Neuronal stem cell (in vitro differentiated cells): ENCODE measurements around the gene NPDC1.

Experiments used
- DNase-seq: peaks from one replicate; pipeline ENCODE4 v3.0.0-alpha.2; 2013; ENCODE audit warnings: low spot score
- H2AFZ ChIP-seq: one replicate; pipeline ENCODE4 v1.6.1; 2013; ENCODE audit warnings: mild to moderate bottlenecking, low read length, inconsistent platforms
- H2AK5ac ChIP-seq: 2 replicates; pipeline ENCODE4 v1.6.1; 2013; ENCODE audit warnings: low read depth, mild to moderate bottlenecking, inconsistent platforms, low read length, moderate library complexity, mixed read lengths
- H2BK120ac ChIP-seq: 2 replicates; pipeline ENCODE4 v1.6.1; 2013; ENCODE audit warnings: low read depth, mild to moderate bottlenecking, inconsistent platforms, low read length, moderate library complexity, mixed read lengths
- H2BK12ac ChIP-seq: one replicate; pipeline ENCODE4 v1.6.1; 2013; ENCODE audit warnings: low read length, inconsistent platforms
- H2BK15ac ChIP-seq: 2 replicates; pipeline ENCODE4 v1.6.1; 2013; ENCODE audit warnings: mild to moderate bottlenecking, low read length, inconsistent platforms, mixed read lengths
- H2BK5ac ChIP-seq: one replicate; pipeline ENCODE4 v1.6.1; 2013; ENCODE audit warnings: inconsistent platforms, mild to moderate bottlenecking, low read length, moderate library complexity
- H3K14ac ChIP-seq: one replicate; pipeline ENCODE4 v1.6.1; 2013; ENCODE audit warnings: low read length, inconsistent platforms
- H3K18ac ChIP-seq: 2 replicates; pipeline ENCODE4 v1.6.1; 2013; ENCODE audit warnings: low read length, inconsistent platforms
- H3K23ac ChIP-seq: 2 replicates; pipeline ENCODE4 v1.6.1; 2013; ENCODE audit warnings: low read depth, mild to moderate bottlenecking, mixed read lengths, low read length, inconsistent platforms; ENCODE audit not compliant: poor library complexity
- H3K27ac ChIP-seq: replicated peaks from 3 replicates; pipeline ENCODE4 v1.5.1; 2013; ENCODE audit warnings: low read length, inconsistent platforms
- H3K27me3 ChIP-seq, 3 experiments: 2 replicates each; pipeline ENCODE4 v1.6.1; 2013; ENCODE audit warnings: low read length in 3 of 3, mild to moderate bottlenecking in 2 of 3, inconsistent platforms in 1 of 3, low read depth in 1 of 3, mixed read lengths in 1 of 3, moderate library complexity in 1 of 3; ENCODE audit not compliant: control insufficient read depth in 3 of 3, insufficient read depth in 3 of 3
- H3K36me3 ChIP-seq, 2 donors: replicated peaks in 1 of 2; 2 replicates each; pipeline ENCODE4 v1.6.1; 2013; ENCODE audit warnings: low read length in 2 of 2; ENCODE audit not compliant: control insufficient read depth in 2 of 2, insufficient read depth in 2 of 2
- H3K4ac ChIP-seq: 2 replicates; pipeline ENCODE4 v1.6.1; 2013; ENCODE audit warnings: inconsistent platforms, mild to moderate bottlenecking, low read length, moderate library complexity
- H3K4me1 ChIP-seq, 2 donors: 1 replicate in 1 of 2; 2 replicates in 1 of 2; pipeline ENCODE4 v1.6.1; 2013; ENCODE audit warnings: low read length in 2 of 2, low read depth in 1 of 2; ENCODE audit not compliant: control insufficient read depth in 2 of 2, insufficient read depth in 1 of 2
- H3K4me2 ChIP-seq: one replicate; pipeline ENCODE4 v1.6.1; 2013; ENCODE audit warnings: mild to moderate bottlenecking, low read length, inconsistent platforms; ENCODE audit not compliant: insufficient read depth, poor library complexity, severe bottlenecking
- H3K4me3 ChIP-seq, 2 donors: 2 replicates each; pipeline ENCODE4 v1.5.1; 2013; ENCODE audit warnings: low read length in 2 of 2, mild to moderate bottlenecking in 2 of 2, inconsistent platforms in 1 of 2, moderate library complexity in 1 of 2
- H3K79me1 ChIP-seq: one replicate; pipeline ENCODE4 v1.6.1; 2013; ENCODE audit warnings: low read depth, mild to moderate bottlenecking, inconsistent platforms, low read length, moderate library complexity
- H3K9ac ChIP-seq: one replicate; pipeline ENCODE4 v1.6.1; 2013; ENCODE audit warnings: mild to moderate bottlenecking, low read depth, low read length, inconsistent platforms; ENCODE audit not compliant: poor library complexity
- H3K9me3 ChIP-seq, 2 donors: replicated peaks in 1 of 2; 2 replicates each; pipeline versions ENCODE3 to v1.6.1; 2013; ENCODE audit warnings: low read length in 2 of 2, mild to moderate bottlenecking in 2 of 2, inconsistent platforms in 1 of 2, low read depth in 1 of 2, mixed read lengths in 1 of 2, moderate library complexity in 1 of 2; ENCODE audit not compliant: control insufficient read depth in 2 of 2, insufficient read depth in 1 of 2
- H4K8ac ChIP-seq: one replicate; pipeline ENCODE4 v1.6.1; 2013; ENCODE audit warnings: low read depth, mild to moderate bottlenecking, inconsistent platforms, low read length, moderate library complexity
- H4K91ac ChIP-seq: one replicate; pipeline ENCODE4 v1.6.1; 2013; ENCODE audit warnings: low read length, low read depth, mild to moderate bottlenecking, inconsistent platforms; ENCODE audit not compliant: poor library complexity
- WGBS, 2 donors: extraction: QIAGEN DNeasy Blood & Tissue Kit; methylation state at CpG; one replicate each; pipeline ENCODE4 v1.1.7; 2013; ENCODE audit warnings: missing lambda C conversion rate in 2 of 2, mixed read lengths in 1 of 2; ENCODE audit not compliant: insufficient read length in 2 of 2, insufficient replicate concordance in 1 of 2; ENCODE audit errors: extremely low coverage in 2 of 2; 5-methylcytosine and 5-hydroxymethylcytosine counted together

Gene NPDC1

DNA sequence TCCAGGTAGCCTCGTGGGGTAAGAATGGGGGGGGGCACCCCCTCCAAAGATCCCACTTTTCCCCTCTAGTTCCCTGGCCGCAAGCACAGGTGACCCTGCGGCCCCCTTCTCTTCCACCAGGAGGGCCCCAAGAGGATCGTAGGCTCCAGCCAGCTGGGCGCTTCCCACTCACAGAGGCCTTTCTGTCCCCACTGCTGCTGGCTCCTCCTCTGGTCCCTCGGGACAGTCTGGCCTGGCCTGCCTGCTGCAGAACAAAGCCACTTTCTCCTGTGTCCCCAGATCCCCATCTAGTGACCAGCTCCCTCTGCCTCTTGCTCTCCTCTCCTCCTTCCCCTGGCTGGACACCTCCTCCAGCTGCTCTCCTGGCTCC lies 24.9 kb upstream of the NPDC1 start:
- peak overlapping the region; percentile 90 for H2BK5ac ChIP-seq
- H3K4me3 ChIP-seq: peak overlapping the region; percentile 67 to 75
- peak overlapping the region; percentile 85 for H3K23ac ChIP-seq
- peak overlapping the region; percentile 91 for H3K4me2 ChIP-seq
- peak overlapping the region; percentile 1 for H3K14ac ChIP-seq
- no CpG with 5 or more reads among the region's 6 CpGs for WGBS, 2 donors
- H3K4me1 ChIP-seq: peaks cover 15% of the 10 kb centered on the region in 2 donors
- H2BK15ac ChIP-seq: peak overlapping the region; percentile 98
- H3K18ac ChIP-seq: peak overlapping the region; percentile 95
- peak overlapping the region; percentile 35 for H2BK120ac ChIP-seq
- no peak for DNase-seq
- peak overlapping the region; percentile 76 for H4K8ac ChIP-seq
- peaks cover 0 to 8% of the 10 kb centered on the region in 2 donors for H3K36me3 ChIP-seq
- H3K9me3 ChIP-seq: peaks cover 0 to 2% of the 10 kb centered on the region in 2 donors
- H2AK5ac ChIP-seq: peak overlapping the region; percentile 88
- peak overlapping the region; percentile 19 for H3K27ac ChIP-seq
- H4K91ac ChIP-seq: peak overlapping the region; percentile 11
- peaks cover 9% of the 10 kb centered on the region for H3K79me1 ChIP-seq
- peak overlapping the region; percentile 70 for H3K9ac ChIP-seq
- H2AFZ ChIP-seq: peak overlapping the region; percentile 94
- peak overlapping the region; percentile 82 for H2BK12ac ChIP-seq
- H3K4ac ChIP-seq: no peak overlapping the region
- peaks cover 3 to 20% (median 20%) of the 10 kb centered on the region in 3 experiments for H3K27me3 ChIP-seq

DNA sequence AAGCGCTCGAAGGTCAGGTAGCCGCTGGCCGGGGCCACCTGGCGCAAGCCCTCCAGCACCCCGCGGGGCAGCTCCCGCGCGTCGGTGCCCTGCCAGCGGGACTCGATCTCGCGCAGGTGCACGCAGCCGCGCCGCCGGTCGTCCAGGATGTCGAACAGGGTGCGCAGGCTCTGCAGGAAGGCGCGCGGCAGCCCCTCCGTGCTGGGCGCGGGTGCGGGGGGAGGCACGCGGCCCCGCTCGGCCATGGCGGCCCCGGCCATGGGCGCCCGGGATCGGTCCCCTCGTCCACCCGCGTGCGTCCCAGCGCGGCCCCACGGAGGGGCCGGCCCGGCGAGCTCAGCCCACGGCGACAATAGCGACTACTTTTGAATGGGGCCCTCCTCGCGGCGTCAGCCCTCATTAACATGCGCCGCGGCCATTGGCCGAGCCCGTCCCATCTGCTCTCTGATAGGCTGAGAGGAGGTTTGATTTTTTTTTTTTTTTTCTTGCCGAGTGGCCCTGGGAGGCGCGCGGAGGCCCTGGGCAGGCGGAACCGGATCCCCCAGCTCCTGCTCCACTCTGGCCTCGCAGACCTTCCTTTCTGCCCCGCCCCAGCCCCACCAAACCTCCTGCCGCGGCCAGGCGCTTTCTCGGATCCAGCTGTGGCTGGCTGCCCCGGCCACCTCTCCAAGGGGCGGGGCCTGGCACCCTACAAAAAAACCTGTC lies 24.4 kb upstream of the NPDC1 start, which contains the start of gene SAPCD2:
Gene SAPCD2, minus strand, starts transcription at position 357 of the 705 bp plus-strand sequence. Its CDS starts 97 bp downstream, at position 260.
- H3K79me1 ChIP-seq: peaks cover 9% of the 10 kb centered on the region
- peak; percentile 86 for DNase-seq
- no peak within 1 kb of the TSS for H3K4ac ChIP-seq
- peak within 1 kb of the TSS; percentile 91 for H3K9ac ChIP-seq
- H4K8ac ChIP-seq: peak within 1 kb of the TSS; percentile 76
- peaks cover 0 to 13% of the 10 kb centered on the region in 2 donors for H3K36me3 ChIP-seq
- H4K91ac ChIP-seq: peak within 1 kb of the TSS; percentile 72
- peak within 1 kb of the TSS; percentile 75 to 87 for H3K4me3 ChIP-seq
- H2AFZ ChIP-seq: peak within 1 kb of the TSS; percentile 94
- WGBS, 2 donors: no CpG with 5 or more reads among the region's 74 CpGs
- H2AK5ac ChIP-seq: peak within 1 kb of the TSS; percentile 90
- peak within 1 kb of the TSS; percentile 82 for H2BK12ac ChIP-seq
- H2BK15ac ChIP-seq: peak within 1 kb of the TSS; percentile 98
- H3K4me1 ChIP-seq: peaks cover 15% of the 10 kb centered on the region in 2 donors
- H3K14ac ChIP-seq: peak within 1 kb of the TSS; percentile 38
- peak within 1 kb of the TSS; percentile 85 for H3K23ac ChIP-seq
- H3K27ac ChIP-seq: peak within 1 kb of the TSS; percentile 19
- H2BK5ac ChIP-seq: peak within 1 kb of the TSS; percentile 90
- H3K4me2 ChIP-seq: peak within 1 kb of the TSS; percentile 93
- H3K27me3 ChIP-seq: peaks cover 3 to 18% (median 18%) of the 10 kb centered on the region in 3 experiments
- peak within 1 kb of the TSS; percentile 95 for H3K18ac ChIP-seq
- H2BK120ac ChIP-seq: peak within 1 kb of the TSS; percentile 87
- peaks cover 0 to 2% of the 10 kb centered on the region in 2 donors for H3K9me3 ChIP-seq

DNA sequence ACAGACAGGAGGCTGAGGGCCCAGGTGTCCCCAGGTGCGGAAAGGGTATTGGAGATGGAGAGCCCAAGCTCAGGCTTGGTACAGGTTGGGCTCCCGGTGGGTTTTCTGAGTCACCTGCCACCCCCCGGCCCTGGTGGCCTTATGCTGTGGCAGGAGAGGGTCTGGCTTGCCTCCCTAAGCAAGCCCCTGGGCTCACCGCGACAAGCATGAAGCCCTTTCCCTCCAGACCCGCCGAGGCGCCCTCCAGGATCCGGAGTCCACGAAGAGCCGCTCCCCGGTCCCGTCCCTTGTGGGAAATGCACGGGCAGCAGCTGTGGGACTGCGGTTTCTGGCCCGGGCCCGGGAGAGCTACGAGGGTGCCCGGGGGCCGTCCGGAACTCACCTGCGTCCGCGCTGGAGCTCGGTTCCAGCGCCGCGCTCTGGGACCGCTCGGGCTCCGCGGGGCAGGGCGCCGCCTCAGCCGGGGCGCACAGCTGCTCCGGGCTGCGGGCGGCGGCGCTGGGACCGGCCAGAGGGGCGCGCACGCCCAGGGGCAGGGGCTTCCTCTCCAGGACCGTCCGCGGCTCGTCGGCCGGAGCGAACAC lies 23.6 kb upstream of the NPDC1 start:
- Histone ChIP-seq H2BK15ac (peak overlapping the region; percentile 49), H2AFZ (peak overlapping the region; percentile 94), H4K8ac (peak overlapping the region; percentile 65), H3K27ac (no peak overlapping the region), H3K9ac (peak overlapping the region; percentile 91), H2BK12ac (no peak overlapping the region), H3K27me3 (peaks cover 3 to 11% (median 10%) of the 10 kb centered on the region in 3 experiments), H3K4me3 (peak overlapping the region; percentile 75 to 87), H3K79me1 (peaks cover 9% of the 10 kb centered on the region), H3K9me3 (peaks cover 0 to 2% of the 10 kb centered on the region in 2 donors), H3K36me3 (peaks cover 3 to 21% of the 10 kb centered on the region in 2 donors), H4K91ac (no peak overlapping the region), H3K23ac (peak overlapping the region; percentile 65), H2AK5ac (peak overlapping the region; percentile 90), H3K4ac (no peak overlapping the region), H3K18ac (peak overlapping the region; percentile 95), H3K4me1 (peaks cover 15% of the 10 kb centered on the region in 2 donors), H3K4me2 (peak overlapping the region; percentile 93), H3K14ac (peak overlapping the region; percentile 38), H2BK5ac (no peak overlapping the region), H2BK120ac (peak overlapping the region; percentile 87)
- WGBS, 2 donors: no CpG with 5 or more reads among the region's 52 CpGs
- DNase-seq: no peak
